DND-41 (cell line): ENCODE data around the gene HMG20A.

ENCODE experiments used
- ATAC-seq: fragments of 200-7000 bp; cut with Tn5 transposase; 3 replicates; pipeline ENCODE4 v1.9.1; 2021; ENCODE audit warnings: low read depth; ENCODE audit not compliant: insufficient read depth
- DNase-seq: peaks from one replicate; pipeline ENCODE4 v3.0.0-alpha.2; 2020
- H2AFZ ChIP-seq: 2 replicates; pipeline ENCODE4 v1.6.0; 2012; ENCODE audit warnings: low read depth, low read length
- H3K27ac ChIP-seq: 2 replicates; pipeline ENCODE4 v1.5.1; 2012; ENCODE audit warnings: low read length, inconsistent platforms
- H3K27me3 ChIP-seq: fragments of 200-600 bp; sonication (generic); 2 replicates; pipeline ENCODE4 v1.6.0; 2012; ENCODE audit warnings: low read length, mild to moderate bottlenecking, inconsistent platforms; ENCODE audit not compliant: insufficient read depth, poor library complexity
- H3K36me3 ChIP-seq: 2 replicates; pipeline ENCODE4 v1.5.1; 2012; ENCODE audit warnings: low read length, inconsistent platforms; ENCODE audit not compliant: insufficient read depth
- H3K4me1 ChIP-seq: 2 replicates; pipeline ENCODE4 v1.5.1; 2012; ENCODE audit warnings: mild to moderate bottlenecking, low read length; ENCODE audit not compliant: insufficient read depth
- H3K4me2 ChIP-seq: 2 replicates; pipeline ENCODE4 v1.6.0; 2012; ENCODE audit warnings: mild to moderate bottlenecking, moderate library complexity, low read length, inconsistent platforms; ENCODE audit not compliant: insufficient read depth
- H3K4me3 ChIP-seq, 2 experiments: fragments of 200-600 bp in 1 of 2; shearing (Covaris generic) in 1 of 2; 2 replicates each; pipeline ENCODE4 v1.5.1; 2012 to 2016; ENCODE audit warnings: inconsistent platforms in 2 of 2, low read length in 2 of 2, mild to moderate bottlenecking in 2 of 2, low read depth in 1 of 2, moderate library complexity in 1 of 2
- H3K79me2 ChIP-seq: 2 replicates; pipeline ENCODE4 v1.6.0; 2012; ENCODE audit warnings: low read length, inconsistent platforms; ENCODE audit not compliant: insufficient read depth
- H3K9ac ChIP-seq: 2 replicates; pipeline ENCODE4 v1.6.0; 2012; ENCODE audit warnings: low read depth, mild to moderate bottlenecking, inconsistent platforms, low read length, moderate library complexity
- H3K9me3 ChIP-seq: 2 replicates; pipeline ENCODE4 v1.5.1; 2012; ENCODE audit warnings: low read length, moderate library complexity, mild to moderate bottlenecking, inconsistent platforms; ENCODE audit not compliant: insufficient read depth, severe bottlenecking
- H4K20me1 ChIP-seq: 2 replicates; pipeline ENCODE4 v1.6.0; 2012; ENCODE audit warnings: low read length; ENCODE audit not compliant: insufficient read depth
- CTCF ChIP-seq: IDR thresholded peaks from 2 replicates; pipeline ENCODE4 v1.5.1; 2012; ENCODE audit warnings: borderline replicate concordance, low read length, moderate library complexity, mild to moderate bottlenecking; ENCODE audit not compliant: poor library complexity, severe bottlenecking; ENCODE audit errors: extremely low read depth
- EZH2 ChIP-seq: IDR thresholded peaks from 3 replicates; pipeline ENCODE4 v1.6.1; 2012; ENCODE audit warnings: borderline replicate concordance, low read depth, mild to moderate bottlenecking, moderate library complexity, low read length, inconsistent platforms; ENCODE audit not compliant: severe bottlenecking

The HMG20A gene

GRCh38 chr15:77504871-77505270 is 84.2 kb downstream of the HMG20A start:
- Histone ChIP-seq H2AFZ (no peak overlapping the region), H3K4me3 (no peak overlapping the region), H3K27me3 (no peaks in the 10 kb centered on the region), H3K79me2 (no peaks in the 10 kb centered on the region), H3K9ac (no peak overlapping the region), H3K4me2 (no peak overlapping the region), H3K4me1 (0 out of 2 replicates have a peak, but pooled peaks cover 3% of the 10 kb centered on the region), H3K27ac (no peak overlapping the region), H3K9me3 (no peaks in the 10 kb centered on the region), H4K20me1 (no peaks in the 10 kb centered on the region), H3K36me3 (no peaks in the 10 kb centered on the region)
- ATAC-seq (no peak), DNase-seq (no peak)
- TF ChIP-seq CTCF (no peak), EZH2 (no peak)

- Histone ChIP-seq H3K9me3 (no peaks in the 10 kb centered on the region), H3K4me1 (0 out of 2 replicates have a peak, but pooled peaks cover 3% of the 10 kb centered on the region), H3K4me2 (no peak overlapping the region), H3K36me3 (no peaks in the 10 kb centered on the region), H3K27ac (no peak overlapping the region), H3K4me3 (no peak overlapping the region), H3K79me2 (no peaks in the 10 kb centered on the region), H3K9ac (no peak overlapping the region), H2AFZ (no peak overlapping the region), H4K20me1 (no peaks in the 10 kb centered on the region), H3K27me3 (no peaks in the 10 kb centered on the region)
- no peak for DNase-seq
- no peak for ATAC-seq
- no peak for TF ChIP-seq EZH2
- TF ChIP-seq CTCF = no peak
Observed at GRCh38 chr15:77505556-77505955, 84.9 kb downstream of the HMG20A start.

GRCh38 chr15:77506311-77507142 is 85.8 kb downstream of the HMG20A start:
- Histone ChIP-seq H3K4me3 (no peak overlapping the region), H4K20me1 (no peaks in the 10 kb centered on the region), H3K27ac (no peak overlapping the region), H3K9me3 (no peaks in the 10 kb centered on the region), H3K9ac (no peak overlapping the region), H3K4me1 (0 out of 2 replicates have a peak, but pooled peaks cover 3% of the 10 kb centered on the region), H3K79me2 (no peaks in the 10 kb centered on the region), H2AFZ (no peak overlapping the region), H3K36me3 (no peaks in the 10 kb centered on the region), H3K4me2 (no peak overlapping the region), H3K27me3 (no peaks in the 10 kb centered on the region)
- ATAC-seq (no peak), DNase-seq (no peak)
- no peak for TF ChIP-seq CTCF
- no peak for TF ChIP-seq EZH2
